Vagina (tissue), 2 donors: ENCODE data around the gene TMTC2. TPM values are rescaled to one million over a fixed set of nuclear protein-coding genes. Genes with fewer than 3 reads are reported as not detected.

Experiments
- DNase-seq, 2 donors: peaks; one replicate each; pipeline ENCODE4 v3.0.0-alpha.2; 2017; ENCODE audit errors: extremely low spot score in 2 of 2
- H3K27ac ChIP-seq: fragments of 200-600 bp; sonication (generic); one replicate; pipeline ENCODE4 v1.5.1; 2019
- H3K27me3 ChIP-seq: fragments of 200-600 bp; sonication (generic); one replicate; pipeline ENCODE4 v1.5.1; 2019
- H3K36me3 ChIP-seq, 2 donors: fragments of 200-600 bp; sonication (generic); one replicate each; pipeline ENCODE4 v1.5.1; 2017 to 2019
- H3K4me1 ChIP-seq: fragments of 200-600 bp; sonication (generic); one replicate; pipeline ENCODE4 v1.5.1; 2019
- H3K4me3 ChIP-seq, 2 donors: fragments of 200-600 bp; sonication (generic); 1 replicate in 1 of 2; 2 replicates in 1 of 2; pipeline ENCODE4 v1.5.1; 2016 to 2019
- H3K9me3 ChIP-seq: fragments of 200-600 bp; sonication (generic); one replicate; pipeline ENCODE4 v1.5.1; 2019
- CTCF ChIP-seq, 3 experiments: fragments of 450-650 bp in 2 of 3; fragments of 200-600 bp in 1 of 3; sonication (generic) in 1 of 3; IDR thresholded peaks; one replicate each; pipeline ENCODE4 v1.5.1; 2017 to 2019; ENCODE audit warnings: antibody characterized with exemption in 3 of 3, mild to moderate bottlenecking in 2 of 3, moderate library complexity in 2 of 3
- POLR2A ChIP-seq, 2 donors: fragments of 450-650 bp; IDR thresholded peaks; one replicate each; pipeline ENCODE4 v1.6.1; 2017; ENCODE audit warnings: antibody characterized with exemption in 2 of 2, mild to moderate bottlenecking in 2 of 2, moderate library complexity in 2 of 2
- POLR2AphosphoS5 ChIP-seq, 2 donors: sonication (generic); formaldehyde crosslinking; IDR thresholded peaks; one replicate each; pipeline ENCODE4 v1.9.0; 2017; ENCODE audit warnings: antibody characterized with exemption in 2 of 2, mild to moderate bottlenecking in 2 of 2, low read depth in 1 of 2; ENCODE audit not compliant: insufficient read depth in 1 of 2
- intact Hi-C: fragments of 100-400 bp; cut with DNase I; formaldehyde crosslinking; loops from one replicate; pipeline ENCODE4 v1.15.1; 2023
- total RNA-seq: library from RNA; depleted of rRNA; stranded (reverse); fragments of >200 nt; gene quantifications from one replicate; pipeline ENCODE4 v1.2.3, GENCODE V29; 2016

TMTC2 gene
- total RNA-seq, 1 donor from 2014 or later = 15.5 TPM

- no peak for DNase-seq
- Histone ChIP-seq H3K9me3 (no peaks in the 10 kb centered on the region), H3K4me3 (no peak overlapping the region), H3K27me3 (no peaks in the 10 kb centered on the region), H3K4me1 (peaks cover 11% of the 10 kb centered on the region), H3K27ac (no peak overlapping the region), H3K36me3 (no peaks in the 10 kb centered on the region)
- intact Hi-C loops = no loop called here
- TF ChIP-seq POLR2A (IDR thresholded peaks at IDR 0.05) (no peak), POLR2AphosphoS5 (IDR thresholded peaks at IDR 0.05; ENCODE audit: insufficient read depth in 1 of 2, low read depth in 1 of 2) (no peak), CTCF (IDR thresholded peaks at IDR 0.05) (no peak)
Measured at GRCh38 chr12:82870771-82871377, 184.2 kb downstream of the TMTC2 start.

- Histone ChIP-seq H3K36me3 (no peaks in the 10 kb centered on the region), H3K27ac (no peak overlapping the region), H3K9me3 (no peaks in the 10 kb centered on the region), H3K27me3 (no peaks in the 10 kb centered on the region), H3K4me3 (no peak overlapping the region), H3K4me1 (peaks cover 11% of the 10 kb centered on the region)
- DNase-seq = no peak
- no peak for TF ChIP-seq POLR2A (IDR thresholded peaks at IDR 0.05)
- no peak for TF ChIP-seq POLR2AphosphoS5 (IDR thresholded peaks at IDR 0.05; ENCODE audit: insufficient read depth in 1 of 2, low read depth in 1 of 2)
- no peak for TF ChIP-seq CTCF (IDR thresholded peaks at IDR 0.05)
- intact Hi-C loops = no loop called here
Measured at GRCh38 chr12:82872088-82872487, 185.4 kb downstream of the TMTC2 start.

GRCh38 chr12:82873309-82873708 is 186.6 kb downstream of the TMTC2 start:
- H3K4me3 ChIP-seq = no peak overlapping the region
- H3K27ac ChIP-seq = no peak overlapping the region
- H3K9me3 ChIP-seq = no peaks in the 10 kb centered on the region
- H3K27me3 ChIP-seq = no peaks in the 10 kb centered on the region
- H3K36me3 ChIP-seq = no peaks in the 10 kb centered on the region
- intact Hi-C loops = no loop called here
- no peak for DNase-seq
- H3K4me1 ChIP-seq = peaks cover 5% of the 10 kb centered on the region
- TF ChIP-seq POLR2A (IDR thresholded peaks at IDR 0.05) (no peak), POLR2AphosphoS5 (IDR thresholded peaks at IDR 0.05; ENCODE audit: insufficient read depth in 1 of 2, low read depth in 1 of 2) (no peak), CTCF (IDR thresholded peaks at IDR 0.05) (no peak)

GRCh38 chr12:82873951-82874350 is 187.2 kb downstream of the TMTC2 start:
- Histone ChIP-seq H3K36me3 (no peaks in the 10 kb centered on the region), H3K4me3 (no peak overlapping the region), H3K9me3 (no peaks in the 10 kb centered on the region), H3K27me3 (no peaks in the 10 kb centered on the region), H3K27ac (no peak overlapping the region), H3K4me1 (peaks cover 4% of the 10 kb centered on the region)
- intact Hi-C loops = no loop called here
- no peak for TF ChIP-seq POLR2A (IDR thresholded peaks at IDR 0.05)
- TF ChIP-seq CTCF (IDR thresholded peaks at IDR 0.05) = no peak
- TF ChIP-seq POLR2AphosphoS5 (IDR thresholded peaks at IDR 0.05; ENCODE audit: insufficient read depth in 1 of 2, low read depth in 1 of 2) = no peak
- no peak for DNase-seq

GRCh38 chr12:82874945-82875344 is 188.2 kb downstream of the TMTC2 start:
- intact Hi-C loops = no loop called here
- H3K36me3 ChIP-seq = no peaks in the 10 kb centered on the region
- no peak overlapping the region for H3K27ac ChIP-seq
- TF ChIP-seq POLR2A (IDR thresholded peaks at IDR 0.05) = no peak
- TF ChIP-seq POLR2AphosphoS5 (IDR thresholded peaks at IDR 0.05; ENCODE audit: insufficient read depth in 1 of 2, low read depth in 1 of 2) = peak in 1 of 2 donors; percentile 55
- TF ChIP-seq CTCF (IDR thresholded peaks at IDR 0.05) = no peak
- H3K4me3 ChIP-seq = no peak overlapping the region
- DNase-seq = no peak
- H3K9me3 ChIP-seq = no peaks in the 10 kb centered on the region
- H3K27me3 ChIP-seq = no peaks in the 10 kb centered on the region
- H3K4me1 ChIP-seq = peaks cover 6% of the 10 kb centered on the region
